Uterus (tissue), 2 donors: Measurements from ENCODE around the gene RECQL5.

Source experiments
- POLR2A ChIP-seq, 2 donors: fragments of 450-650 bp; IDR thresholded peaks; one replicate each; pipeline ENCODE4 v1.6.1; 2016; ENCODE audit warnings: antibody characterized with exemption in 2 of 2, mild to moderate bottlenecking in 1 of 2, moderate library complexity in 1 of 2
- TF ChIP-seq, protein P1 (sequence below), 4 experiments: fragments of 200-600 bp in 2 of 4; fragments of 450-650 bp in 2 of 4; sonication (generic) in 2 of 4; IDR thresholded peaks; one replicate each; pipeline ENCODE4 v1.5.1; 2016 to 2019; ENCODE audit warnings: antibody characterized with exemption in 4 of 4, mild to moderate bottlenecking in 2 of 4, moderate library complexity in 1 of 4

DNA sequence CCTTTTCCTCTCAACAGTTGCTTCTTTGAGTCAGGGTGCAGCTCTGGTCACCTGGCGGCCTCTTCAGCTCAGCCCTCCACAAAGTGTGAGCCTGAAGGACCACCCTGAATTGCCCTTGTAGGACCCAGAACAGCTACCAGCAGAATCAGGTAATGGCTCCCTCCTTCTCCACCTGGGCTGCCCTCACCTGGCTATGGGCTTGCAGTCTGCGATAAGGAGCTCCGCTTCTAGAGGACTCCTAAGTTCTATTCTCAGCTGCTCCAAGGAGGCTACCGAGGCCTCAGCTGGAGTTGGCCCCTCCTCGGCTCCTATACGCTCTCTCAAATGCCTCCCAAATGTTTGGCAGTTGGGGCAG, 20.3 kb downstream of the RECQL5 start:
- TF ChIP-seq, protein P1, sequence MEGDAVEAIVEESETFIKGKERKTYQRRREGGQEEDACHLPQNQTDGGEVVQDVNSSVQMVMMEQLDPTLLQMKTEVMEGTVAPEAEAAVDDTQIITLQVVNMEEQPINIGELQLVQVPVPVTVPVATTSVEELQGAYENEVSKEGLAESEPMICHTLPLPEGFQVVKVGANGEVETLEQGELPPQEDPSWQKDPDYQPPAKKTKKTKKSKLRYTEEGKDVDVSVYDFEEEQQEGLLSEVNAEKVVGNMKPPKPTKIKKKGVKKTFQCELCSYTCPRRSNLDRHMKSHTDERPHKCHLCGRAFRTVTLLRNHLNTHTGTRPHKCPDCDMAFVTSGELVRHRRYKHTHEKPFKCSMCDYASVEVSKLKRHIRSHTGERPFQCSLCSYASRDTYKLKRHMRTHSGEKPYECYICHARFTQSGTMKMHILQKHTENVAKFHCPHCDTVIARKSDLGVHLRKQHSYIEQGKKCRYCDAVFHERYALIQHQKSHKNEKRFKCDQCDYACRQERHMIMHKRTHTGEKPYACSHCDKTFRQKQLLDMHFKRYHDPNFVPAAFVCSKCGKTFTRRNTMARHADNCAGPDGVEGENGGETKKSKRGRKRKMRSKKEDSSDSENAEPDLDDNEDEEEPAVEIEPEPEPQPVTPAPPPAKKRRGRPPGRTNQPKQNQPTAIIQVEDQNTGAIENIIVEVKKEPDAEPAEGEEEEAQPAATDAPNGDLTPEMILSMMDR (IDR thresholded peaks at IDR 0.05), result no peak
- no peak for TF ChIP-seq POLR2A (IDR thresholded peaks at IDR 0.05)
